Measurements from ENCODE around the gene BCL2L12.

Gene BCL2L12

DNA sequence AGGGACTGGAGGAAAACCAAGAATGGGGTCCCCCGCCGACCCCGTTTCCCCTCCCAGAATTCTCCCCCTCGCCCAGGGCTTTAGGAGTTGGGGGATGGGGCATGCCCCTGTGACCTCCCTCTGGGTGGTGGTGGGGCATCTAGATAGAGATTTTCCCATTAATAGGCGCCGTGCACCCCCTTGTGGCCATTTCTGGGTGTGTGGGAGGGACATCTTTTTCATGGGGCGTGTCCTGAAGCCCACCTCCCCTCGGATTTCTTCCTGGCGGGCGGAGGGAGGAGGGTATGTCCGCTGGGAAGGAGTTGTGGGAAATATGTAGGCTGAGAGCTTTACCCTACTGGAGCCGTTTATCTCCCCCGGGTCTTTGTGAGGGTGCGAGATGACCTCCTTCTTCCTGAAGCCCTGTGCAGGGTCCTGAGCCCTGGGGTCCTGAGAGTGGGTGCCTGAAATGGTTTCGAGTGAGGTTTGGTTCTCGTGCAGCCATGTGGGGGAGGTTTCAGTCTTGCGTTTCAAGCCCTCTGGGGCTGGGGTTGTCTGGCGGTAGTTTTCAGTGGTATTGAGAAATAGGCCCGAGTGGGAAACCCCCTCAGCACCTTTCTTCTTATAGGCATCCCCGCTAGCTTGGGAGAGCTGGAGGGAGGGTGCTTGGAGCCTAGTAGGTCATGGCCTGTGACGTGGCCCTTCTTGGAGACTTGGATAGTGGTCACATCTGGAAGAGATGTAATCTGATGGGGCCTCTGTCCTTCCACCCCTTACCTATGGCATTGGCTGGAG is 12.4 kb downstream of the BCL2L12 start:
- H2AFZ ChIP-seq (ENCODE audit: low read depth, low read length, severe bottlenecking): no peak overlapping the region
- H3K9me2 ChIP-seq (replicated peaks; ENCODE audit: insufficient read depth, low read length): no peaks in the 10 kb centered on the region
- peaks cover 50% of the 10 kb centered on the region for H3K79me2 ChIP-seq (ENCODE audit: insufficient read depth, low read length)
- H3K4me3 ChIP-seq (ENCODE audit: insufficient read depth, low read length, poor library complexity, severe bottlenecking): peak overlapping the region; percentile 85
- H3F3A ChIP-seq (ENCODE audit: insufficient read depth): peaks cover 28% of the 10 kb centered on the region
- peak overlapping the region; percentile 97 for H3K9ac ChIP-seq (ENCODE audit: low read length)
- H3K9me3 ChIP-seq (ENCODE audit: insufficient read depth, low read length): no peaks in the 10 kb centered on the region
- H3K4me2 ChIP-seq (ENCODE audit: low read depth, low read length, poor library complexity, severe bottlenecking): peak overlapping the region; percentile 70
- H3K36me3 ChIP-seq (ENCODE audit: low read length): peaks cover 15% of the 10 kb centered on the region
- no peaks in the 10 kb centered on the region for H3K27me3 ChIP-seq (ENCODE audit: low read length)
- H3K27ac ChIP-seq (ENCODE audit: low read depth, low read length): peak overlapping the region; percentile 88
- TF ChIP-seq, protein P1, sequence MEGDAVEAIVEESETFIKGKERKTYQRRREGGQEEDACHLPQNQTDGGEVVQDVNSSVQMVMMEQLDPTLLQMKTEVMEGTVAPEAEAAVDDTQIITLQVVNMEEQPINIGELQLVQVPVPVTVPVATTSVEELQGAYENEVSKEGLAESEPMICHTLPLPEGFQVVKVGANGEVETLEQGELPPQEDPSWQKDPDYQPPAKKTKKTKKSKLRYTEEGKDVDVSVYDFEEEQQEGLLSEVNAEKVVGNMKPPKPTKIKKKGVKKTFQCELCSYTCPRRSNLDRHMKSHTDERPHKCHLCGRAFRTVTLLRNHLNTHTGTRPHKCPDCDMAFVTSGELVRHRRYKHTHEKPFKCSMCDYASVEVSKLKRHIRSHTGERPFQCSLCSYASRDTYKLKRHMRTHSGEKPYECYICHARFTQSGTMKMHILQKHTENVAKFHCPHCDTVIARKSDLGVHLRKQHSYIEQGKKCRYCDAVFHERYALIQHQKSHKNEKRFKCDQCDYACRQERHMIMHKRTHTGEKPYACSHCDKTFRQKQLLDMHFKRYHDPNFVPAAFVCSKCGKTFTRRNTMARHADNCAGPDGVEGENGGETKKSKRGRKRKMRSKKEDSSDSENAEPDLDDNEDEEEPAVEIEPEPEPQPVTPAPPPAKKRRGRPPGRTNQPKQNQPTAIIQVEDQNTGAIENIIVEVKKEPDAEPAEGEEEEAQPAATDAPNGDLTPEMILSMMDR (IDR thresholded peaks at IDR 0.05; ENCODE audit: insufficient read depth, low read length, poor library complexity, severe bottlenecking): peak; percentile 63
- TF ChIP-seq EZH2phosphoT487 (conservative IDR thresholded peaks at IDR 0.05; ENCODE audit: low read length): no peak
- peaks cover 5% of the 10 kb centered on the region; the same call in 1 of the 2 replicates for H4K20me1 ChIP-seq (ENCODE audit: low read depth, low read length)

DNA sequence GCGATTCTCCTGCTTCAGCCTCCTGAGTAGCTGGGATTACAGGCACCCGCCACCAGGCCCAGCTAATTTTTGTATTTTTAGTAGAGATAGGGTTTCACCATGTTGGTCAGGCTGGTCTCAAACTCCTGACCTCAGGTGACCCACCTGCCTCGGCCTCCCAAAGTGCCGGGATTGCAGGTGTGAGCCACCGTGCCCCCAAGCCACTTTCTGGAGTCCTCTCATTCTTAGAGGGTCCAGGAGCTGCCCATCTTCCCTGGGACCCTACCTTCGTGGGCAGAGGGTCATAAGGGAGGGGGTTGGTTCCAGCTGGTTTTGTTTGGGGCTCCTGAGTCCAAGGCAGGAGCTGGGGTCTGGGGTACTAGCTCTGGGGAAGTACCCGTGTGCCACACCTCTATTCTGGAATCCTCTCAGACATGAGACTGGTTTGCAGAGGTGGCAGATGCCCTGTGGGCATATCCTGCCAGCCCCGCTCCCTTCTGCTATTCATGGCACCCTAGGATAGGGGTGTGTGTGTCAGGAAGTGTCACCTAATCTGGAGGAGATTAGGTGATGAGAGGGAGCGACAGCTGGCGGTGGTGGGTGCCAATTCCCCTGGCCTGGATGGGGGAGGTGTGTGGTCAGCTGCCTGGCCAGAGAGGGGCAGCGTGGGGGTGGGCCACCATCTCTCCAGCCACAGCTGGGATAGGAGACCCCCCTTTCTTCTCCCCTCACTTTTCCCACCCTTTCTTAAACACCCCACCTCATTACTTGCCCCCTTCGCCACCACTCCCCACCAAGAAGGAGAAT is 13.4 kb downstream of the BCL2L12 start:
- Histone ChIP-seq H3K27me3 (ENCODE audit: low read length) (no peaks in the 10 kb centered on the region), H3K27ac (ENCODE audit: low read depth, low read length) (peak overlapping the region; percentile 25; the same call in 1 of the 2 replicates), H4K20me1 (ENCODE audit: low read depth, low read length) (peaks cover 9% of the 10 kb centered on the region; the same call in 1 of the 2 replicates), H2AFZ (ENCODE audit: low read depth, low read length, severe bottlenecking) (no peak overlapping the region), H3K9me3 (ENCODE audit: insufficient read depth, low read length) (no peaks in the 10 kb centered on the region), H3K36me3 (ENCODE audit: low read length) (peaks cover 15% of the 10 kb centered on the region), H3K4me3 (ENCODE audit: insufficient read depth, low read length, poor library complexity, severe bottlenecking) (peak overlapping the region; percentile 29), H3K9me2 (replicated peaks; ENCODE audit: insufficient read depth, low read length) (no peaks in the 10 kb centered on the region), H3K79me2 (ENCODE audit: insufficient read depth, low read length) (peaks cover 50% of the 10 kb centered on the region), H3K9ac (ENCODE audit: low read length) (peak overlapping the region; percentile 97), H3F3A (ENCODE audit: insufficient read depth) (peaks cover 22% of the 10 kb centered on the region), H3K4me2 (ENCODE audit: low read depth, low read length, poor library complexity, severe bottlenecking) (peak overlapping the region; percentile 70)
- TF ChIP-seq EZH2phosphoT487 (conservative IDR thresholded peaks at IDR 0.05; ENCODE audit: low read length): no peak
- TF ChIP-seq, protein P1 (IDR thresholded peaks at IDR 0.05; ENCODE audit: insufficient read depth, low read length, poor library complexity, severe bottlenecking): no peak

DNA sequence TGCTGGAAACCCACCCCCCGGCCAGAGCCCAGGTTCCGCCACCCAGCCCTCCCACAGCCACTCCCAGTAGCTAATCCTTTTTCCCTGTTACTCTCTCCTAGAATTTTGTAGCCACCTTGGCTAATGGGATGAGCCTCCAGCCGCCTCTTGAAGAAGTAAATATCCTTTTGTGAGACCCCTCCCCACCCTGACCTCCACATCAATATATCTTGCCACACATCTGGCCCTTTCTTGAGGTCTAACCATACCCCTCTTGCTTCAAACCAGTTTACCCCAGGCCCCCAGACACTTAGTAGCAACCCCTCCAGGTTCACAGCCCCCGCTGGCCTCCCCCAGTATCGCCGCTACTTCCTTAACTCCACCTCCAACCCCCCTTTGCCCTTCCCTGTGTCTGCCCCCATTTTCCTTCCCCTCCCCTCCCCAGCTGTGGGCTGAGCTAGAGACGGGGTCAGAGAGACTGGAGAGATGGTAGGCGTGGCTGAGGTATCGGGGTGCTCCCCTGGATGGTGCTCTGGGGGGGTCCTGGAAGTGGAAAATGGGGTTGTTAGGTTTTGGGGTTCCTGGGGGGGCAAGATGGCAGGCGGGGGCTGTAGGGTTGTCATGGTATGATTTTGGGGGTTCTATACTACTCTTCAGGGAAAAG is 14.2 kb downstream of the BCL2L12 start:
- peaks cover 18% of the 10 kb centered on the region for H3F3A ChIP-seq (ENCODE audit: insufficient read depth)
- no peak overlapping the region for H2AFZ ChIP-seq (ENCODE audit: low read depth, low read length, severe bottlenecking)
- no peaks in the 10 kb centered on the region for H3K27me3 ChIP-seq (ENCODE audit: low read length)
- H3K79me2 ChIP-seq (ENCODE audit: insufficient read depth, low read length): peaks cover 50% of the 10 kb centered on the region
- peaks cover 15% of the 10 kb centered on the region for H3K36me3 ChIP-seq (ENCODE audit: low read length)
- H3K9me3 ChIP-seq (ENCODE audit: insufficient read depth, low read length): no peaks in the 10 kb centered on the region
- peak overlapping the region; percentile 29 for H3K4me3 ChIP-seq (ENCODE audit: insufficient read depth, low read length, poor library complexity, severe bottlenecking)
- peak overlapping the region; percentile 97 for H3K9ac ChIP-seq (ENCODE audit: low read length)
- H3K4me2 ChIP-seq (ENCODE audit: low read depth, low read length, poor library complexity, severe bottlenecking): peak overlapping the region; percentile 70
- H3K27ac ChIP-seq (ENCODE audit: low read depth, low read length): peak overlapping the region; percentile 27
- TF ChIP-seq EZH2phosphoT487 (conservative IDR thresholded peaks at IDR 0.05; ENCODE audit: low read length): no peak
- TF ChIP-seq, protein P1 (IDR thresholded peaks at IDR 0.05; ENCODE audit: insufficient read depth, low read length, poor library complexity, severe bottlenecking): no peak
- H3K9me2 ChIP-seq (replicated peaks; ENCODE audit: insufficient read depth, low read length): no peaks in the 10 kb centered on the region
- peaks cover 10% of the 10 kb centered on the region; the same call in 1 of the 2 replicates for H4K20me1 ChIP-seq (ENCODE audit: low read depth, low read length)
